HEK293 (cell line): Measurements from ENCODE around the gene COL5A1.

Experiments used
- BCL11A ChIP-seq: fragments of 450-650 bp; formaldehyde crosslinking; IDR thresholded peaks from 2 replicates; pipeline ENCODE4 v1.5.1; 2016; ENCODE audit warnings: low read depth, missing biosample characterization, missing genetic modification characterization
- CTCF ChIP-seq: fragments of 450-650 bp; formaldehyde crosslinking; IDR thresholded peaks from 2 replicates; pipeline ENCODE4 v1.5.1; 2016; ENCODE audit warnings: missing biosample characterization, missing genetic modification characterization
- MYNN ChIP-seq: fragments of 450-650 bp; formaldehyde crosslinking; IDR thresholded peaks from 2 replicates; pipeline ENCODE4 v1.5.1; 2016; ENCODE audit warnings: missing biosample characterization, missing genetic modification characterization, borderline replicate concordance
- TCF7L2 ChIP-seq: IDR thresholded peaks from 2 replicates; pipeline ENCODE4 v1.6.1; 2011; ENCODE audit warnings: low read depth, mild to moderate bottlenecking, inconsistent platforms, low read length, moderate library complexity, borderline replicate concordance
- WT1 ChIP-seq: fragments of 450-650 bp; formaldehyde crosslinking; IDR thresholded peaks from 2 replicates; pipeline ENCODE4 v1.5.1; 2016; ENCODE audit warnings: missing biosample characterization, missing genetic modification characterization
- ZBTB44 ChIP-seq: fragments of 450-650 bp; IDR thresholded peaks from 2 replicates; pipeline ENCODE4 v1.5.1; 2018; ENCODE audit warnings: missing biosample characterization, mild to moderate bottlenecking, missing genetic modification characterization
- ZXDB ChIP-seq: fragments of 450-650 bp; formaldehyde crosslinking; IDR thresholded peaks from 2 replicates; pipeline ENCODE4 v1.5.1; 2016; ENCODE audit warnings: missing biosample characterization, missing genetic modification characterization

- TF ChIP-seq CTCF (tag by site-specific recombination) = no peak
- TF ChIP-seq ZBTB44 (tag by site-specific recombination) = no peak
- TF ChIP-seq WT1 = no peak
- TF ChIP-seq MYNN = no peak
- no peak for TF ChIP-seq BCL11A (tag by site-specific recombination)
- no peak for TF ChIP-seq ZXDB (tag by site-specific recombination)
- TF ChIP-seq TCF7L2 = no peak
Observed at GRCh38 chr9:134676886-134677285, 35.3 kb downstream of the COL5A1 start.
